Measurements from ENCODE around the gene SPINDOC.
"Not testable (repeated sequence)": the region's sequence is repeated elsewhere in the genome, so short reads cannot be mapped to it uniquely, and the experiment has no call there.

GRCh38 chr11:63810383-63810782 is 2.9 kb upstream of the SPINDOC start:
- not testable (repeated sequence) for TF ChIP-seq PATZ1 (CRISPR knock-in tag; IDR thresholded peaks at IDR 0.05; ENCODE audit: borderline replicate concordance); ZFP30 (CRISPR knock-in tag; IDR thresholded peaks at IDR 0.05); TOX (CRISPR knock-in tag; IDR thresholded peaks at IDR 0.05; ENCODE audit: borderline replicate concordance); BACH2 (CRISPR knock-in tag; IDR thresholded peaks at IDR 0.05; ENCODE audit: borderline replicate concordance); ISL1 (CRISPR knock-in tag; IDR thresholded peaks at IDR 0.05); POU6F1 (CRISPR knock-in tag; IDR thresholded peaks at IDR 0.05; ENCODE audit: borderline replicate concordance, low read depth); CSDC2 (CRISPR knock-in tag; IDR thresholded peaks at IDR 0.05); ESRRG (CRISPR knock-in tag; IDR thresholded peaks at IDR 0.05)
